Trophoblast cell (in vitro differentiated cells and primary cell): ENCODE results near the gene MYL10.

Experiments used
- DNase-seq, 2 donors: peaks; one replicate each; pipeline ENCODE4 v3.0.0-alpha.2; 2016
- H2AFZ ChIP-seq: 2 replicates; pipeline ENCODE4 v1.6.1; 2013; ENCODE audit warnings: low read length, moderate library complexity, mild to moderate bottlenecking; ENCODE audit not compliant: insufficient read depth, poor library complexity
- H2AK5ac ChIP-seq: 2 replicates; pipeline ENCODE4 v1.6.1; 2013; ENCODE audit warnings: mild to moderate bottlenecking, low read length
- H2BK120ac ChIP-seq: 2 replicates; pipeline ENCODE4 v1.6.1; 2013; ENCODE audit warnings: low read length, mild to moderate bottlenecking, moderate library complexity; ENCODE audit not compliant: insufficient read depth, poor library complexity
- H2BK12ac ChIP-seq: 2 replicates; pipeline ENCODE4 v1.6.1; 2013; ENCODE audit warnings: mild to moderate bottlenecking, low read length, moderate library complexity
- H2BK5ac ChIP-seq: 2 replicates; pipeline ENCODE4 v1.6.1; 2013; ENCODE audit warnings: low read length, low read depth, moderate library complexity, mild to moderate bottlenecking; ENCODE audit not compliant: poor library complexity
- H3K14ac ChIP-seq: 2 replicates; pipeline ENCODE4 v1.6.1; 2013; ENCODE audit warnings: mild to moderate bottlenecking, low read length
- H3K18ac ChIP-seq: 2 replicates; pipeline ENCODE4 v1.6.1; 2013; ENCODE audit warnings: mild to moderate bottlenecking, low read length
- H3K23ac ChIP-seq: 2 replicates; pipeline ENCODE4 v1.6.1; 2013; ENCODE audit warnings: low read length
- H3K27ac ChIP-seq: 2 replicates; pipeline ENCODE4 v1.5.1; 2013; ENCODE audit warnings: low read depth, mild to moderate bottlenecking, inconsistent platforms, low read length, moderate library complexity
- H3K27me3 ChIP-seq: 2 replicates; pipeline ENCODE4 v1.6.1; 2013; ENCODE audit warnings: inconsistent platforms, mild to moderate bottlenecking, low read length, moderate library complexity; ENCODE audit not compliant: insufficient read depth
- H3K36me3 ChIP-seq, 2 experiments: 1 replicate in 1 of 2; 2 replicates in 1 of 2; pipeline ENCODE4 v1.6.1; 2013; ENCODE audit warnings: low read length in 2 of 2, mild to moderate bottlenecking in 2 of 2, moderate library complexity in 1 of 2; ENCODE audit not compliant: insufficient read depth in 2 of 2, control insufficient read depth in 1 of 2
- H3K4ac ChIP-seq: 2 replicates; pipeline ENCODE4 v1.6.1; 2013; ENCODE audit warnings: low read depth, mild to moderate bottlenecking, low read length, moderate library complexity
- H3K4me1 ChIP-seq, 2 experiments: 1 replicate in 1 of 2; 2 replicates in 1 of 2; pipeline ENCODE4 v1.6.1; 2013; ENCODE audit warnings: low read length in 2 of 2, mild to moderate bottlenecking in 2 of 2, moderate library complexity in 1 of 2; ENCODE audit not compliant: insufficient read depth in 2 of 2, control insufficient read depth in 1 of 2
- H3K4me2 ChIP-seq: 2 replicates; pipeline ENCODE4 v1.6.1; 2013; ENCODE audit warnings: inconsistent platforms, mild to moderate bottlenecking, low read length, moderate library complexity
- H3K4me3 ChIP-seq: 2 replicates; pipeline ENCODE4 v1.5.1; 2013; ENCODE audit warnings: mild to moderate bottlenecking, low read depth, low read length, inconsistent platforms
- H3K79me1 ChIP-seq: one replicate; pipeline ENCODE4 v1.6.1; 2013; ENCODE audit warnings: low read length
- H3K79me2 ChIP-seq: 2 replicates; pipeline ENCODE4 v1.6.1; 2013; ENCODE audit warnings: low read length, mild to moderate bottlenecking; ENCODE audit not compliant: control insufficient read depth, insufficient read depth, poor library complexity
- H3K9ac ChIP-seq: 2 replicates; pipeline ENCODE4 v1.6.1; 2013; ENCODE audit warnings: mild to moderate bottlenecking, low read length
- H3K9me3 ChIP-seq: 2 replicates; pipeline ENCODE4 v1.6.1; 2013; ENCODE audit warnings: low read depth, mild to moderate bottlenecking, control low read depth, inconsistent platforms, low read length; ENCODE audit not compliant: insufficient read depth
- H4K12ac ChIP-seq: 2 replicates; pipeline ENCODE4 v1.6.1; 2013; ENCODE audit warnings: low read depth, mild to moderate bottlenecking, low read length, moderate library complexity
- H4K8ac ChIP-seq: 2 replicates; pipeline ENCODE4 v1.6.1; 2013; ENCODE audit warnings: low read depth, mild to moderate bottlenecking, low read length, moderate library complexity
- H4K91ac ChIP-seq: one replicate; pipeline ENCODE4 v1.6.1; 2013; ENCODE audit warnings: low read depth, mild to moderate bottlenecking, low read length, moderate library complexity
- WGBS: extraction: QIAGEN DNeasy Blood & Tissue Kit; methylation state at CpG from one replicate; pipeline ENCODE4 v1.1.7; 2013; ENCODE audit warnings: missing lambda C conversion rate; ENCODE audit not compliant: insufficient read length, insufficient coverage; ENCODE audit errors: extremely low coverage; 5-methylcytosine and 5-hydroxymethylcytosine counted together

The MYL10 gene

GRCh38 chr7:101664893-101665471, 35.9 kb upstream of the MYL10 start:
- no peak overlapping the region for H2BK120ac ChIP-seq
- H3K79me1 ChIP-seq = no peaks in the 10 kb centered on the region
- no peaks in the 10 kb centered on the region for H3K36me3 ChIP-seq
- no peak overlapping the region for H2AFZ ChIP-seq
- H3K4me3 ChIP-seq = no peak overlapping the region
- H3K9me3 ChIP-seq = peaks cover 2% of the 10 kb centered on the region
- H3K27ac ChIP-seq = no peak overlapping the region
- H4K91ac ChIP-seq = no peak overlapping the region
- H3K4me1 ChIP-seq = no peaks in the 10 kb centered on the region
- H3K9ac ChIP-seq = no peak overlapping the region
- H3K79me2 ChIP-seq = no peaks in the 10 kb centered on the region
- H3K18ac ChIP-seq = no peak overlapping the region
- no peak overlapping the region for H3K23ac ChIP-seq
- no peak overlapping the region for H2AK5ac ChIP-seq
- WGBS = no CpG with 5 or more reads among the region's 10 CpGs
- no peak overlapping the region for H2BK12ac ChIP-seq
- no peak for DNase-seq
- no peak overlapping the region for H4K12ac ChIP-seq
- H3K4me2 ChIP-seq = no peak overlapping the region
- no peak overlapping the region for H2BK5ac ChIP-seq
- H4K8ac ChIP-seq = no peak overlapping the region
- H3K4ac ChIP-seq = no peak overlapping the region
- H3K14ac ChIP-seq = no peak overlapping the region
- no peaks in the 10 kb centered on the region for H3K27me3 ChIP-seq

- no peak overlapping the region for H3K4me3 ChIP-seq
- no peaks in the 10 kb centered on the region for H3K27me3 ChIP-seq
- H4K8ac ChIP-seq = no peak overlapping the region
- H3K36me3 ChIP-seq = no peaks in the 10 kb centered on the region
- no peaks in the 10 kb centered on the region for H3K79me1 ChIP-seq
- no CpG with 5 or more reads among the region's 9 CpGs for WGBS
- no peak overlapping the region for H4K91ac ChIP-seq
- no peak overlapping the region for H4K12ac ChIP-seq
- no peak overlapping the region for H2BK12ac ChIP-seq
- no peak overlapping the region for H3K14ac ChIP-seq
- no peaks in the 10 kb centered on the region for H3K4me1 ChIP-seq
- no peak overlapping the region for H3K18ac ChIP-seq
- H2BK120ac ChIP-seq = no peak overlapping the region
- no peak overlapping the region for H3K4me2 ChIP-seq
- H3K79me2 ChIP-seq = no peaks in the 10 kb centered on the region
- no peak overlapping the region for H3K27ac ChIP-seq
- no peak overlapping the region for H2AK5ac ChIP-seq
- H3K9me3 ChIP-seq = peaks cover 2% of the 10 kb centered on the region
- H2BK5ac ChIP-seq = no peak overlapping the region
- no peak overlapping the region for H3K9ac ChIP-seq
- H3K4ac ChIP-seq = no peak overlapping the region
- no peak overlapping the region for H2AFZ ChIP-seq
- H3K23ac ChIP-seq = no peak overlapping the region
- DNase-seq = no peak
Observed at GRCh38 chr7:101664436-101664835, 35.3 kb upstream of the MYL10 start.

- Histone ChIP-seq H2BK5ac (no peak overlapping the region), H3K4me2 (no peak overlapping the region), H3K27ac (no peak overlapping the region), H3K14ac (no peak overlapping the region), H2BK12ac (no peak overlapping the region), H3K4me1 (no peaks in the 10 kb centered on the region), H4K12ac (no peak overlapping the region), H3K4me3 (no peak overlapping the region), H2AFZ (no peak overlapping the region), H3K4ac (no peak overlapping the region), H3K79me2 (no peaks in the 10 kb centered on the region), H2BK120ac (no peak overlapping the region), H3K9ac (no peak overlapping the region), H3K79me1 (no peaks in the 10 kb centered on the region), H4K8ac (no peak overlapping the region), H3K27me3 (no peaks in the 10 kb centered on the region), H3K36me3 (no peaks in the 10 kb centered on the region), H4K91ac (no peak overlapping the region), H3K18ac (no peak overlapping the region), H3K23ac (no peak overlapping the region), H2AK5ac (no peak overlapping the region), H3K9me3 (peaks cover 2% of the 10 kb centered on the region)
- DNase-seq = no peak
- no CpG with 5 or more reads among the region's 6 CpGs for WGBS
Observed at GRCh38 chr7:101663747-101664146, 34.7 kb upstream of the MYL10 start.

- no peak overlapping the region for H4K91ac ChIP-seq
- H3K79me2 ChIP-seq = no peaks in the 10 kb centered on the region
- no peak overlapping the region for H4K8ac ChIP-seq
- H2BK120ac ChIP-seq = no peak overlapping the region
- no peak overlapping the region for H3K4ac ChIP-seq
- no peaks in the 10 kb centered on the region for H3K27me3 ChIP-seq
- no peak overlapping the region for H3K23ac ChIP-seq
- no peak overlapping the region for H3K14ac ChIP-seq
- H3K79me1 ChIP-seq = no peaks in the 10 kb centered on the region
- H3K27ac ChIP-seq = no peak overlapping the region
- no peak overlapping the region for H2AFZ ChIP-seq
- H3K4me3 ChIP-seq = no peak overlapping the region
- no peak overlapping the region for H2BK12ac ChIP-seq
- no peak for DNase-seq
- no peaks in the 10 kb centered on the region for H3K36me3 ChIP-seq
- no peak overlapping the region for H3K9ac ChIP-seq
- no peak overlapping the region for H3K4me2 ChIP-seq
- H2AK5ac ChIP-seq = no peak overlapping the region
- no peak overlapping the region for H3K18ac ChIP-seq
- H3K4me1 ChIP-seq = no peaks in the 10 kb centered on the region
- no CpG with 5 or more reads among the region's 9 CpGs for WGBS
- no peak overlapping the region for H4K12ac ChIP-seq
- H2BK5ac ChIP-seq = no peak overlapping the region
- peaks cover 2% of the 10 kb centered on the region for H3K9me3 ChIP-seq
Observed at GRCh38 chr7:101662447-101662998, 33.4 kb upstream of the MYL10 start.
